Measurements from ENCODE around the gene BUB3.

The BUB3 gene

DNA sequence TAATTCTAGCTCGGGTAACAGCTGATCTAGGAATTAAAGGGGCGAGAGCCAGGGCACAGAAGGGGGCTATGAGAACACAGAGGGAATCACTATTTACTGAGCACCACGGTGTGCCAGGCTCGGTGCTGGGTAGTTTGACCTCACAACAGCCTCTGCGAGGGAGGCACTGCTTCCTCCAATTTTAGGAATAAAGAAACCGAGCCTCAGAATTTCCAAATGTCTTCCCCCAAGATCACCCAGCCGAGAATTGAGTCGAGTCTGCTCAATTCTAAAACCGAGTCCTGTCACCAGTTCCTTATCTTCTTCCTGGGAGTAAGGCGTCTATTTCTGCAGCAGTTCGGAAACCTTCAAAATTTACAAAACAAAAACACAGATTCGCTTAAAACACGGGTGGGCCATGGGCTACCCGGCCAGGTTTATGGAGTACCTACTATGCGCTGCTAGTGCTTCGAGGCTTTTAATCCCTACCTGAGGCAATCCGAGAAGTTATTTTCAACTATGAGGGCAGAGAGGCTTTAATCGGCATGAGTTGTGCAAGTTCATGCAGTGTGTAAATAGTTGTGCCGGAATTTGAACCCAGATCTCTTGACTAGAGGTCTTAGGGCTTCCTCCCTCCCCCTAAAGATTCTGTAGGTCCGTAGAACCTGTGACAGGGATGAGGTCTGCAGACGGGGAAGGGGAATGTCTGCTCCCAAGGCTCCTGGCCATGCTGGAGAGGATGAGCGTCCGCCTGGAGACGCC lies 7.1 kb upstream of the BUB3 start:
- no peak overlapping the region for H3K4me3 ChIP-seq (ENCODE audit: low read length)
- no peak for DNase-seq (ENCODE audit: low read depth)
- TF ChIP-seq, protein P1, sequence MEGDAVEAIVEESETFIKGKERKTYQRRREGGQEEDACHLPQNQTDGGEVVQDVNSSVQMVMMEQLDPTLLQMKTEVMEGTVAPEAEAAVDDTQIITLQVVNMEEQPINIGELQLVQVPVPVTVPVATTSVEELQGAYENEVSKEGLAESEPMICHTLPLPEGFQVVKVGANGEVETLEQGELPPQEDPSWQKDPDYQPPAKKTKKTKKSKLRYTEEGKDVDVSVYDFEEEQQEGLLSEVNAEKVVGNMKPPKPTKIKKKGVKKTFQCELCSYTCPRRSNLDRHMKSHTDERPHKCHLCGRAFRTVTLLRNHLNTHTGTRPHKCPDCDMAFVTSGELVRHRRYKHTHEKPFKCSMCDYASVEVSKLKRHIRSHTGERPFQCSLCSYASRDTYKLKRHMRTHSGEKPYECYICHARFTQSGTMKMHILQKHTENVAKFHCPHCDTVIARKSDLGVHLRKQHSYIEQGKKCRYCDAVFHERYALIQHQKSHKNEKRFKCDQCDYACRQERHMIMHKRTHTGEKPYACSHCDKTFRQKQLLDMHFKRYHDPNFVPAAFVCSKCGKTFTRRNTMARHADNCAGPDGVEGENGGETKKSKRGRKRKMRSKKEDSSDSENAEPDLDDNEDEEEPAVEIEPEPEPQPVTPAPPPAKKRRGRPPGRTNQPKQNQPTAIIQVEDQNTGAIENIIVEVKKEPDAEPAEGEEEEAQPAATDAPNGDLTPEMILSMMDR (IDR thresholded peaks at IDR 0.05; ENCODE audit: insufficient read depth, low read depth, low read length, missing control alignments) = no peak

DNA sequence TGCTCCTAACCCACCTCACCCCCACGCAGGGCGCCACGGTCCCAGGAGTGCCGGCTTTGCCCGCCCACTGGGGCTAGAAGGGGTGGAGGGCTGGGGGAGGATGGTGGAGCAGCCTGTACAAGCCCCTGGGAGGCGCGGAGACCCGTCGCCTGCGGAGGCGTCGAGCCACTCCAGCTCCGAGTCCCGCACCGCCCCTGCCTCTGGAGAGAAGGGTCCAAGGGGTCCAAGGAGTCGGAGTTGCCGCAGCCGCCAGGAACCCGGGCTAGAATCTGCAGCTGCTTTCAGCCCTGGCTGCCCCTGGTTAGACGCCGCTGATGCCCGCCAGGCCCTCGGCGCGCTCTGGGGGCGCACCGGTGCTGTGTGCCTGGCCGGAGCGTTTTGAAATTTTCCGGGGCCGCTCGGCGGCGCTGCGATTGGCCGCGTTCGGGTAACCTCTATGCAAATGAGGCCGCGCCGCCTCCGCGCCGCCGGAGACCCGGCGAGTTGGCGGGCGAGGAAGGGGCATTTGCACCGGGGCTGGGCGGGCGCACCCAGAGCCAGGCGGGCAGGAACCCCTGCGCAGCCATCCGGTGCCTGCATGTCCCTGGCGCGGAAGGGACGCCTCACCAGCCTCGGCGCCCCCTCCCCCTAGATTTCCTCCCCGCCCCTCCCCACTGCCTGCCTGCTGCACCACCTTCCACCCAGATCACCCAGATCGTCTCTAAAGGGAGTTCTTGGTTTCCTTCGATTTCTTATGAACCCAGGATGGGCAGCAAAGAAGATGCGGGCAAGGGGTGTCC lies 6.4 kb upstream of the BUB3 start, which contains the start of gene HMX2:
HMX2 (plus strand) TSS at position 502 of the 779 bp plus-strand sequence; CDS start at position 745, 243 bp downstream.
- TF ChIP-seq, protein P1 (IDR thresholded peaks at IDR 0.05; ENCODE audit: insufficient read depth, low read depth, low read length, missing control alignments) = no peak
- no peak within 1 kb of the TSS for H3K4me3 ChIP-seq (ENCODE audit: low read length)
- DNase-seq (ENCODE audit: low read depth) = no peak

DNA sequence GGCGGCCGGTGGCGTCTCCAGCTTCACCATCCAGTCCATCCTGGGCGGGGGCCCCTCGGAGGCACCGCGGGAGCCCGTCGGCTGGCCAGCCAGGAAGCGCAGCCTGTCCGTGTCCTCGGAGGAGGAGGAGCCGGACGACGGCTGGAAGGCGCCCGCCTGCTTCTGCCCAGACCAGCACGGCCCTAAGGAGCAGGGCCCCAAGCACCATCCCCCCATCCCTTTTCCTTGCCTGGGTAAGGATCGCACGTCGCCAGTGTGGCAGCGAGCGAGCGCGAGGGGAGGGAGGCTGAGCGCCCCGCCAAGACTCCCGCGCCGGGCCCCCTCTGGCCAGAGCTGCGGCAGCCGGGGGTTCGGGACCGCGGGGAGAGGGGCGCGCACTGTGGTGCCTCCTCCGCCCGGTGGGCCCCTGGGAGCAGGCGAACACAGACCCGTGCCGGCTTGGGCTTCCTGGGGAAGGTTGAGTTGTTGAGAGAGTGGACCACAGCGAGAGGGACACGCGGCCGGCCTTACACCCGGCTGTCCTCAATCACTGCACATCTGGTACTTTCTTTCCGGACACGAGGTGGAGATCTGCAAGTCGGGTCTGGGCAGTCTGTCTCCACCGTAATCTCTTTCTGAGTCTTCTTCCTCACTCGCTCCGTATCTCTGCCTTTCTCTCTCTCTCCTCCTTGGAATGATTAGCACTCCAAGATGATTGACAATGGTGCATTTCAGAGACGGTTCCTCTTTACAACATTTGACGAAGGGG lies 5.6 kb upstream of the BUB3 start:
- no peak overlapping the region for H3K4me3 ChIP-seq (ENCODE audit: low read length)
- no peak for DNase-seq (ENCODE audit: low read depth)
- TF ChIP-seq, protein P1 (IDR thresholded peaks at IDR 0.05; ENCODE audit: insufficient read depth, low read depth, low read length, missing control alignments) = no peak

DNA sequence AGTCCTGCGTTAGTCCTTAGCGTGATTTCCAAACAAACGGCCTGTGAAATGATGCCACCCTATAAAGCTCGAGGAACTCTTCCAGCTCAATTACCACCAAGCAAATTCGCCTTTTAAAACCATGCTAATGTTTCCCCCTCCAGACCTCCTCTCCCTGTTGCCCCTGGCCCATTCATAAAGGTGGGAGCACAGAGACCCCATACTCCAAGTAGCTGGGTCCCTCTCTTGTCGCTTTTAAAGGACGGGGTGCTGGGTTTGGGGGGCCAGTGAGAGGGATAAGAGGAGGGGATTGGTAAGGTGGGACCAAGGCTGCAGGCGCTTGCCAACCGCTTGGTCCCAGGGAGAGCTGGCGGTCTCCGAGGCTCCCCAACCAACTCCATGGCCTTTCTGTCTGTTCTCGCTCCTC lies 5.0 kb upstream of the BUB3 start:
- no peak for DNase-seq (ENCODE audit: low read depth)
- no peak overlapping the region for H3K4me3 ChIP-seq (ENCODE audit: low read length)
- TF ChIP-seq, protein P1 (IDR thresholded peaks at IDR 0.05; ENCODE audit: insufficient read depth, low read depth, low read length, missing control alignments) = no peak

DNA sequence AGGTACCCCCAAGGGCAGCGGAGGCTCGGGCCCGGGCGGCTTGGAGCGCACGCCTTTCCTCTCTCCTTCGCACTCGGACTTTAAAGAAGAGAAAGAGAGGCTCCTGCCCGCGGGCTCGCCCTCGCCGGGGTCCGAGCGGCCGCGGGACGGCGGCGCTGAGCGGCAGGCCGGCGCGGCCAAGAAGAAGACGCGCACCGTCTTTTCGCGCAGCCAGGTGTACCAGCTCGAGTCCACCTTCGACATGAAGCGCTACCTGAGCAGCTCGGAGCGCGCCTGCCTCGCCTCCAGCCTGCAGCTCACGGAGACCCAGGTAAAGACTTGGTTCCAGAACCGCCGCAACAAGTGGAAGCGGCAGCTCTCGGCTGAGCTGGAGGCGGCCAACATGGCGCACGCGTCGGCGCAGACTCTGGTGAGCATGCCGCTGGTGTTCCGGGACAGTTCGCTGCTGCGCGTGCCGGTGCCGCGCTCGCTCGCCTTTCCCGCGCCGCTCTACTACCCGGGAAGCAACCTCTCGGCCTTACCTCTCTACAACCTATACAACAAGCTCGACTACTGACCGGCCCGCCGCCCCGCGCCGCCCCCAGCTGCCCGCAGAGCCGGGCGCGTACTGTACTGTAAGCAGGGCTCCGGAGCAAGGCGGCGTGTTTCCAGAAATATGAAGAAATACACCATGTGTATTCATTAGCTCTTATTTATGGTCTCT lies 4.5 kb upstream of the BUB3 start:
- DNase-seq (ENCODE audit: low read depth) = peak; percentile 64
- peak overlapping the region; percentile 37 for H3K4me3 ChIP-seq (ENCODE audit: low read length)
- TF ChIP-seq, protein P1 (IDR thresholded peaks at IDR 0.05; ENCODE audit: insufficient read depth, low read depth, low read length, missing control alignments) = no peak

DNA sequence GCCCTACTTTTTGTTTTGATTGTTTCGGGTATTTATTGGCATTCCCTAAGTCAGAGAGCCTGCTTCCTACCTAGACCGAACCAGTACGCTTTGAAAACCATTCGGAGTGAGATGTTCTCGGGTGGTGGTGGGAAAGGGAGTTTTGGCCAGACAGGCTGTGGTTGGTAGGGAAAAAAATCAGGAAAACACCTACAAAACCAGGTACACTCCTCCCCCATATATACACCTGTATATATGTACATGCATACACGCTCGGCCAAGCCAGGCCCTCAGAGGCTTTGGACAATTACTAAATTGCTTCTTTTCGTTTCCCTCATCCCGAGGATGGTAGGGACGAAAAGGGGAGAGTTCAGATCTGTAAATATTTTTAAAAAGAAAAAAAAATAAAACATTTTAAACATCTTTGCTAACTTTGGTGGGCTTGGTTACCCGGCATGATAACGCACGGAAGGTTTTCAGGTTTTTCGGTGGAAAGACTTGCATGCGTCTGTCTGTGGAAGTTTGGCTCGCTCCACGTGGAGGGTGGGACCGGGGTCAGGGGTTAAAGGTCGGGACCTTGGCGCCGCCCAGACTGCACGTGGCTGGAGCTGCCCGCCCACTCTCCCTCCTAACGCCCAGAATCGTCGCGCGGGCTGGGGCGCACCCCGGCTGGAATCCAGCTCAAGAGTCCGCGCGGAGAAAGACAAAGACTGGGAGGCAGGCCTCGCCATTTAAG lies 3.8 kb upstream of the BUB3 start:
- no peak for DNase-seq (ENCODE audit: low read depth)
- peak overlapping the region; percentile 37 for H3K4me3 ChIP-seq (ENCODE audit: low read length)
- TF ChIP-seq, protein P1 (IDR thresholded peaks at IDR 0.05; ENCODE audit: insufficient read depth, low read depth, low read length, missing control alignments) = no peak
